SK-N-SH treated with all-trans-retinoic acid at 6 μM for 48 hours (cell line): ENCODE results near the gene ARAP2.

ENCODE experiments used
- ATAC-seq: fragments of 200-7000 bp; cut with Tn5 transposase; 3 replicates; pipeline ENCODE4 v1.9.1; 2020; ENCODE audit warnings: mild to moderate bottlenecking, moderate library complexity
- ARNTL ChIP-seq: fragments of 450-650 bp; formaldehyde crosslinking; IDR thresholded peaks from 2 replicates; pipeline ENCODE4 v1.5.0; 2020; ENCODE audit warnings: low read depth, mild to moderate bottlenecking, moderate library complexity, borderline replicate concordance
- BACH2 ChIP-seq: fragments of 250-450 bp; sonication (Bioruptor Pico); IDR thresholded peaks from 2 replicates; pipeline ENCODE4 v1.9.0; 2021; ENCODE audit warnings: mild to moderate bottlenecking, borderline replicate concordance
- CREB5 ChIP-seq: fragments of 250-450 bp; sonication (Bioruptor Pico); IDR thresholded peaks from 2 replicates; pipeline ENCODE4 v1.5.1; 2020; ENCODE audit warnings: low read depth, mild to moderate bottlenecking, moderate library complexity
- CSDC2 ChIP-seq: fragments of 250-450 bp; sonication (Bioruptor Pico); IDR thresholded peaks from 2 replicates; pipeline ENCODE4 v1.5.0; 2020; ENCODE audit warnings: mild to moderate bottlenecking, moderate library complexity
- GLIS3 ChIP-seq: fragments of 250-450 bp; sonication (Bioruptor Pico); IDR thresholded peaks from 2 replicates; pipeline ENCODE4 v1.5.0; 2020; ENCODE audit warnings: mild to moderate bottlenecking, moderate library complexity
- ISL1 ChIP-seq: fragments of 250-450 bp; sonication (Bioruptor Pico); IDR thresholded peaks from 2 replicates; pipeline ENCODE4 v2.1.2; 2022; ENCODE audit warnings: mild to moderate bottlenecking, moderate library complexity
- OSR1 ChIP-seq: fragments of 250-450 bp; sonication (Bioruptor Pico); IDR thresholded peaks from 2 replicates; pipeline ENCODE4 v1.8.0; 2022; ENCODE audit warnings: moderate library complexity, mild to moderate bottlenecking, inconsistent platforms
- PATZ1 ChIP-seq: fragments of 250-450 bp; sonication (Bioruptor Pico); IDR thresholded peaks from 2 replicates; pipeline ENCODE4 v1.8.0; 2020; ENCODE audit warnings: mild to moderate bottlenecking, moderate library complexity, borderline replicate concordance
- POU6F1 ChIP-seq: fragments of 250-450 bp; sonication (Bioruptor Pico); IDR thresholded peaks from 2 replicates; pipeline ENCODE4 v1.8.0; 2021; ENCODE audit warnings: low read depth, mild to moderate bottlenecking, moderate library complexity, borderline replicate concordance
- PPARA ChIP-seq: fragments of 250-450 bp; sonication (Bioruptor Pico); IDR thresholded peaks from 2 replicates; pipeline ENCODE4 v1.5.0; 2020; ENCODE audit warnings: mild to moderate bottlenecking, borderline replicate concordance
- RARB ChIP-seq: fragments of 250-450 bp; sonication (Bioruptor Pico); IDR thresholded peaks from 2 replicates; pipeline ENCODE4 v1.8.0; 2021; ENCODE audit warnings: mild to moderate bottlenecking, moderate library complexity
- SNAI2 ChIP-seq: fragments of 250-450 bp; sonication (Bioruptor Pico); IDR thresholded peaks from 2 replicates; pipeline ENCODE4 v1.5.0; 2020; ENCODE audit warnings: mild to moderate bottlenecking, moderate library complexity
- TCF4 ChIP-seq: fragments of 250-450 bp; sonication (Bioruptor Pico); IDR thresholded peaks from 2 replicates; pipeline ENCODE4 v1.8.0; 2021; ENCODE audit warnings: mild to moderate bottlenecking, moderate library complexity, borderline replicate concordance
- TOX ChIP-seq: fragments of 250-450 bp; sonication (Bioruptor Pico); IDR thresholded peaks from 2 replicates; pipeline ENCODE4 v1.8.0; 2021; ENCODE audit warnings: mild to moderate bottlenecking, moderate library complexity, borderline replicate concordance
- TSHZ2 ChIP-seq: fragments of 250-450 bp; sonication (Bioruptor Pico); IDR thresholded peaks from 2 replicates; pipeline ENCODE4 v1.5.0; 2020; ENCODE audit warnings: mild to moderate bottlenecking, moderate library complexity
- ZFP3 ChIP-seq: fragments of 250-450 bp; sonication (Bioruptor Pico); IDR thresholded peaks from 2 replicates; pipeline ENCODE4 v1.5.0; 2020; ENCODE audit warnings: mild to moderate bottlenecking, moderate library complexity
- ZNF565 ChIP-seq: fragments of 450-650 bp; formaldehyde crosslinking; conservative IDR thresholded peaks from 2 replicates; pipeline ENCODE4 v1.5.0; 2020; ENCODE audit warnings: low read depth, mild to moderate bottlenecking, moderate library complexity
- ZNF70 ChIP-seq: fragments of 450-650 bp; formaldehyde crosslinking; IDR thresholded peaks from 2 replicates; pipeline ENCODE4 v1.5.0; 2020; ENCODE audit warnings: mild to moderate bottlenecking, moderate library complexity

The ARAP2 gene

GRCh38 chr4:36197501-36197900 is 46.8 kb downstream of the ARAP2 start:
- TF ChIP-seq ISL1 (no peak), TOX (CRISPR knock-in tag) (no peak), BACH2 (CRISPR knock-in tag) (no peak), ZFP3 (CRISPR knock-in tag) (no peak)
- no peak for ATAC-seq

GRCh38 chr4:36196145-36196913 is 48.0 kb downstream of the ARAP2 start:
- TF ChIP-seq OSR1 (CRISPR knock-in tag), result no peak
- TF ChIP-seq ISL1, result no peak
- no peak for TF ChIP-seq POU6F1 (CRISPR knock-in tag)
- no peak for TF ChIP-seq PATZ1 (CRISPR knock-in tag)
- TF ChIP-seq BACH2 (CRISPR knock-in tag), result no peak
- no peak for ATAC-seq

GRCh38 chr4:36192922-36193321 is 51.4 kb downstream of the ARAP2 start:
- TF ChIP-seq PATZ1 (CRISPR knock-in tag) (no peak), RARB (no peak), ZFP3 (CRISPR knock-in tag) (no peak), TCF4 (CRISPR knock-in tag) (no peak), OSR1 (CRISPR knock-in tag) (no peak), ZNF70 (CRISPR knock-in tag) (no peak)
- no peak for ATAC-seq

- no peak for ATAC-seq
- TF ChIP-seq ARNTL (CRISPR knock-in tag) (no peak), TSHZ2 (no peak), ZNF70 (CRISPR knock-in tag) (no peak), CSDC2 (CRISPR knock-in tag) (no peak), RARB (no peak), CREB5 (no peak), PATZ1 (CRISPR knock-in tag) (no peak), POU6F1 (CRISPR knock-in tag) (no peak), SNAI2 (no peak), ZFP3 (CRISPR knock-in tag) (no peak), ZNF565 (CRISPR knock-in tag) (no peak), PPARA (CRISPR knock-in tag) (no peak), GLIS3 (CRISPR knock-in tag) (no peak)
Measured at GRCh38 chr4:36189511-36190226, 54.6 kb downstream of the ARAP2 start.
